Right forelimb (tissue), 1 donor: ENCODE data around the gene PBXIP1.
A peak's percentile ranks its signal among the peaks of the same experiment; 100 is the strongest.

Experiments used
- DNase-seq: peaks from one replicate; pipeline ENCODE4 v3.0.0-alpha.2; 2018

The PBXIP1 gene

DNA sequence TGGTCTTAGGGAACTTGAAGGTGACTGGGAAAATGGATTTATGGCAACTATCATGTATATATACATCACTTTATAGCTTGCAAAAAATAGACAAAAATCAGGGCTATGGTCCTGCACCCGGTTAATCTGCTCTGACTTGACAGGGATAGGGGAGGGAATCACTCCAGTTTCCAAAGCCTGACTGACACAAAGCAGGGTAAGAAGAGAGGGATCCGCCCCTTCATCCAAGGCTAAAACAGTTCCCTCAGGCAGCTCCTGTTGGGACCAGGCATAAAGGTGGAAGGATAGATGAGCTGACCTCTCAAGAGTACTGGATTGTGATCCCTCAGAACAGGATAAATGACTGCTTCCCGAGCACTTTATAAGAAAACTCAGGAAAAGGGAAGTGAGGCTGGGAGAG, 1.4 kb downstream of the PBXIP1 start:
- no peak for DNase-seq

DNA sequence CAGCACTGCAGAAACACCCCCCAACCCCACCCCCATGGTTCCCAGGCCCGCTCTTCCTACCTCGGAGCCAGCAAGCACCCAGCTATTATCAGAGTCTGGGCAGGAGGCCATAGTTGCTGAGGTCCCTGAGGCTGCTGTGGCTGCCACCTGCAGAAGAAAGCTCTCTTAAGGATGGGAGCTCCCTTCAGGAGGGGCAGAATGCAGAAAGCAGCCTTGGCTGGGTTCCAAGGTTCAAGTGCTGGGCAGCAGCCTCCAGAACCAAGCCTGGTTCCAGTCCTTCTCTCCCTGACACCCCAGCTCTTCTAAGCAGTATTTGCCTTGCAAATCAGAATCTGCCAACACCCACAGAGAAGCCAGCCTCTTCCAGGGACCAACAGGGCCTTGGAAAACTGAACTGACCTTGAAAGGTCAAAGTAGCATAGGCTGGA, 2.3 kb downstream of the PBXIP1 start:
- no peak for DNase-seq

DNA sequence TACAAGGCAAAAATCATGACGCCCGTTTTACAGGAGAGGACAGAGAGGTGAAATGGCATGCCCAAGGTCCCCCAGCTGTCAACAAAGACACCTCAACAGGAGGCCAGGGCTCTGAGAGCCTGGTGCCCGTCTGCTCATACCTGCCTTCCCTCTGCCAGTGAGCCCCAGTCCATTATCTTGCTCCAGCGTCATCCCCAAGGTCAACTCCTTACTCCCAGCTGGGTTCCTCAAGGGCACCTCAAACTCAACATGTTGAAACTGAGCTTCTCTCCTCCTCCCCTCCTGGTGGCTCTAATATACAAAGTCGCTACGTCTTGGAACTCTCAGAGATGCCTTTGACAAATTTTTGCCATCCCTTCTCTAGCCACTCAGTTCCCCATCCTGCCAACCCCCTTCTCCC, 3.2 kb downstream of the PBXIP1 start:
- no peak for DNase-seq

DNA sequence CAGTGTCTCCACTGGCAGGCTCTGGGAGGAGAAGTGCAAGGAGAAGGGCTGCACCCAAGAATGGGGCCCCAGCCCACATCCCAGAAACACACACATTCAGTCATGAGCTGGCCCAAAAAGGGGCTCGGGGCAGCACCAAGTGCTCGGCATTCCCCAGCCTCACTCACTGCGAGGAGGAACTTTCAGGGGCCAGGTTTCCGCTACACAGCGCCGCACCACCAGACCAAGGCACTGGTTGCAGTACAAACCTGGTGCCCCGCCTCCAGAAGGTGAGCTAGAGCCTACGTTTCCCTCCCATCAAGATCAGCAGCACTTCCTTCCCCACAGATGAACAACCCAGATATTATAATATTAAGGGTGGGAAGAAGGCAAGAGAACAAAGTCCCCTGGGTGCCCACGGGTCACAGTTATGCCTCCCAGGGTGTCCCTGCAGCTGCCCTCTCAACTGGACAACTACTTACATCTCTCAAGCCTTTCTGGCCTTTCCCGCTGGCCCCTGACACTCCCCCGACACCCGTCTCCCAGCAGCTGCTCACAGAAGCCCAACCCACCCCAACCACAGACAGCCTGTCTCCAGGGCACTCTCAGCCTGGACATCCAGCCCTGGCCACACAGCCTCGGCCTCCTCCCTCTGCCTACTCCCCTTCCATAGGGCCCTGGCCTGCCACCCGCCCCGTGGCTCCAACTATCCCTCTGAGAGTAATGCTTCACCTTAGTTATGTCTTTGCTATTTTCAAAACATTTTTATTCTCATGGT, 3.8 kb downstream of the PBXIP1 start:
- no peak for DNase-seq

DNA sequence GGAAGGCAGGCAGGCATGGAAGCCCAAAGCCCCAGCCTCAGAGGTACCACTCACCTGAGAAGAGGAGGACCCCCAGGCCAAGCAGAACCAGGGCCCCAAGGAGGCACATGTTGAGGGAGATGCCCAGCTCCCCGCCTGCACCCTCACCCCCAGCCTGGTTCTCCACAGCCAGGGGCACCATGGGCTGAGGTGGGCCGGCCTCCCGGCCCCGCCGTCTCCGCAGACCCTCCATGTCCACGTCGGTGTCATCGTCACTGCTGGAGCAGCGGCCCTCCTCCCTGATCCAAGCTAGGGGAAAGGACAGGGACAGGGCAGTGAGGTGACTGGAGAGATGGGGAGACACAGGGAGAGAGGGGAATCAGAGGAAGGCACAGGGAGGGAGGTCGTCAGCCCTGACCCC, 7.8 kb downstream of the PBXIP1 start:
- DNase-seq, result no peak

DNA sequence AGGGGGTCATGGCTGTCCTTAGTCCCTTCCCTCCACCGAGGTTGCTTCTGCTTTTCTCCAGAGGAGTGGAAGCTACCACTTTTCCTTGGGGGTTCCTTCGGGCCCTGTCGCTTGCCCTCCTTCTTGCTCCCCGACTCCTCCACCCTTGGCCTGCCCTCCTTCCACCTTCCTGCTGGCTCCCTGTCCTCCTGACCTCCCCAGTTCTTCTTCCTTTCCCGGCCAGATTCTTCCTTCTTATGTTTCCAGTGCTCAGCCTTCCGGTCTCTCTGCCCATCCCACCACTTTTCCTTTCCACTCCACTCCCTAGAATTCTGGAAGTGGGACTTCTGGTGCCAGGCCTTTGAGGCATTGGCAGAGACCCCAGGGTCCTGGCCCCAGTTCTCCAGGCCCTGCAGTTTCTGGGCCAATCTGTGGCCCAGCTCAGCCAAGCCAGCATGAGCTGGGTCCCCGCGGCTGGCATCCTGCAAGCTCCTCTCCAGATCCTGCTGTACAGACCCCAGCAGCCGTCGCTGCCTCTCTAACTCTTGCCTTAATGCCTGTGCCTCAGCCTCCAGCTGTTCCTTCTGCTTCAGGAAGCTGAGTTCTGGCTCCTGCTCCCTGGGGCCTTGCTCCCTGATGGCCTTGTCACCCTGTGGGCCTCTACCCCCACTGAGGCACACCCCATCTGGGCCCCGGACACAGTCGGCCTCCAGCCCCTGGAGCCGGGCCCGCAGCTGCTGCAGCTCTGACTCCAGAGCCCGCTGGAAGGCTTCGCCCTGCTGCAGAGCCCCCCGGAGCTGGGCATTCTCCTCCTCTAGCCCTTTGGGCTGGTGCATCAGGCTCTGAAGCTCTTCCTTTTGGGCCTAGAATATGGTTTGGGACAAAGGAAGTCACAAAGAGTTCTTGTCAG, 9.7 kb downstream of the PBXIP1 start:
- no peak for DNase-seq

DNA sequence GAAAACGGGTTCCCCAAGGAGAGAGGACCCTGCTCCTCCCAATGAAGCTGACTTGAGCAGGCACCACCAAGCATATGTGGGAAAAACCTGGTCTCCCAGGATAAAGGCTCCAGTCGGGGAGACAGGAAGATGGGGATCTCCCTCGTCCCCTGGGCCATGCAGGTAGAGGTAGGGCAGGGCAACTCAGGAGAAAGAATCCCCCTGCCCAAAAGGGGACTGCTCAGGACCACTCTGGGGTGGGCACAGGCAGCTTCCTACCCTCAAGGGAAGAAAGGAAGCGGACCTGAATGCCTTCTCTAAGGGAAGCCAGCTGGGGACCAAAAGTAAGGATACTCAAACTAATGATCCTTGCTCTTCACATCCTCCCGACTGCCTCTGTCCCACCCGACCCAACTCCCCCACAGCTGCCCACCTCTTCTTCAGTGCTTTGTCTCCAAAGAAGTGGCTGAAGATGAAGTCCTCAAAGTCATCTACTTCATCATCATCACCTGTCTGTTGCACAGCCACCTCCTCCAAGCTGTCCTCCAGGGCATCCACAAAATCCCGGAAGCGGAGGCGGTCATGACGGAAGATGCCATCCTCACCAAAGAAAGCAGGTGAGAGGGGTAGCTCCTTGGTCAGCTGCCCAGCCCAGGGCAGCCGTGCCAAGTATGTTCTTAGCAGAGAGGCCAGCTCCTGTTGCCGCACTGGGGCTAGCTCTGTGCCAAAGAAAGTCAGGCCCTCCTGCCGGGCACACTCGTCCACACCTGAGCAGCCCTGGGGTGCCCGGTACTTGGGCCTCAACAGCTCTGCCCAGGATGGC, 10.5 kb downstream of the PBXIP1 start:
- no peak for DNase-seq

DNA sequence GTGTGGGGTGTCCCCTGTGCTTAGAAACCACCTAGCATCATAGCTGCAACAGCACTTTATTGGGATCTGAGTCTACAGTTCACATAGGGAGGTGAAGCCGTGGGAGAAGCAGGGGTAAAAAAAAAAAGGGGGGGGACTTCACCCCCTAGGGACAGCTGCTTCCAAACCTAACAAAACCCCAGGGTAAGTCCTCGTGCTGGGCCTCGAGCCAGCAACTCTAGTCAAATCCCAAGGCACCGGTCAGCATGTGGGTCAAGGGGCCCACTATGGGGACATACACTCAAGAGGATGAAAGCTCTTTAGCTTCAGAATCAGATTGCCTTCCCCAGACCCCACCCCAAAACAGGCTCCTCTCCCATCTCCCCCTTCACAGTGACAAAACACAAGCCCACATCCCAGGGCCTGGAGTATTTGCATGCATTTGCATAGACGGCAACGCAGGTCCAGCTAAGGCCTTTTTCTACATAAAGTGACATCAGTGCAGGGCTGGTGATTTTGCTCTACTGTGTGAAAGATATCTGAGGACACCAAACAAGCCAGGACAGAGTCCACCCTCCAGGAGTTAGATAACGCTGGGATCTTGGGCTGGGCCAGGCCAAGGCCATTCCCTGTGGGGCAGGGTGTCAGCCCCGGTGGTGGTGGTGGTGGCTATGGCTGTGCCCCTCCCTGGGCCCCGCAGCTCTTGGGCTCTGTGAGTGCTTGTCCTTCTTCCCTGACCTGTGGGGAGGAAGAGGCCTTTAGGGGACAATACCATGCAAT, 11.3 kb downstream of the PBXIP1 start:
- DNase-seq, result no peak

DNA sequence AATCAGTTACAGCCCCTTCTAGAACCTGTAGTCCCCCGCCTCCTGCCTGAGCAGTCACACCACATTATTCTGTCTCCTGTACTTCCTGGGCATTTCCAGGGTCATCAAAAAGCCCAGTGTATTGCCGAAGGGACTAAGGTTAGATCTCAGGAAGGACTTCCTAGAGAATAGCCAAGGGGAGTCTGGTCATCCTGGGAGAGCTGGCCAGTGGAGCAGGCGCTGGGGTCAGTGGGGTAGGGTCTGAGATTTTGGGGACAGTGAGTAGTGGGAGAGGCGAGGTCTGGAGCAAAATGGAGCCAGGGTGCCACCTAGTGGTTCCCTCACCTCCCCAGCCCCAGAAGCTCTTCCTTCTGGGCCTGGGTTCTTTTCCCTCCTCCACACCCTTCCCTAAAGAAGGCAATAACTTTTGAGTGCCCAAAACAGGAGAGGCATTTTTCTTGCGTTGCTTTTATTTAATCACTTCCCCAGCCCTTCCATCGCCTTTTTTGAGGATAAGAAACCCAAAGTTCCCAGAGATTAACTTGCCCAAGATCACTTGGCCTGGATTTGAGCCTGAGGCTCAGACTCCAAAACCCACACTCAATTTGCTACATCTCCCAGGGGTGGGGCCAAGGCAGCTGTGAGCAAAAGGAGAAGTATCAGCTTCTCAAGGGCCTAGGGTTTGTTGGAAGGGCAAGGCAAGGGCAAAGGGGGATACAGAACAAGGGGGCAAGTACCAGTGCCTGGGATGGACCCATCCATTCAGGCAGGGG, 12.1 kb downstream of the PBXIP1 start:
- DNase-seq, result no peak

DNA sequence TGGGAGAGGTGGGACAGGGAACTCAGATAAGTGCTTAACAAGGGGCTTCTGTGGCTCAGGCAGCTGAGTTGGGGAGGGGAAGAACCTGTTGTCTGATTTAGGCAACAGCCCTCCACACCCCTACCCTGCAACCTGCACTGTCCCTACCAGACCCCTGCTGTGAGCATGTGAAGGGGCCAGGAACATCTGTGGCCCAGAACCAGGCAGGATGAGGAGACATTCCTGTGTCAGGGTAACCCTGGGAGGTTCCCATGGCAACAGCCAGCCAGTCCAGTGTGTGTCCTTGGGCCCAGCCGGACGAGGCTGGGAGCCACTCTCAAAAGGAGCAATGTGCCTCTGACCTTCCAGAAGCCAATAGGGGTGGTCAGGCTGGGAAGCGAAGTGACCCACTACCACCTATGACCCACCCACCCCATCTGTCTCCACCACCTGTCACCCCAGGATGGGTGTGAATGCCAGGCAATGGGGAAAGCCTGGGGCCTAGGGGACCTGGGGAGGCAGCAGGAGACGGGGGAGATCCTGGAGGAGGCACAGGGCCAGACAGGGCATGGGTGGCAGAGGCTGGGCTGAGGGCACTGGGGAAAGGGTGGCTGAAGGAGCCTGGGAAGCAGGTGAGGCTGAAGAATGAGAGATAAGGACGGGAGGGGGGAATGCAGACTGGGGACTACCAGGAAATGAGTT, 14.4 kb downstream of the PBXIP1 start:
- DNase-seq, result no peak

DNA sequence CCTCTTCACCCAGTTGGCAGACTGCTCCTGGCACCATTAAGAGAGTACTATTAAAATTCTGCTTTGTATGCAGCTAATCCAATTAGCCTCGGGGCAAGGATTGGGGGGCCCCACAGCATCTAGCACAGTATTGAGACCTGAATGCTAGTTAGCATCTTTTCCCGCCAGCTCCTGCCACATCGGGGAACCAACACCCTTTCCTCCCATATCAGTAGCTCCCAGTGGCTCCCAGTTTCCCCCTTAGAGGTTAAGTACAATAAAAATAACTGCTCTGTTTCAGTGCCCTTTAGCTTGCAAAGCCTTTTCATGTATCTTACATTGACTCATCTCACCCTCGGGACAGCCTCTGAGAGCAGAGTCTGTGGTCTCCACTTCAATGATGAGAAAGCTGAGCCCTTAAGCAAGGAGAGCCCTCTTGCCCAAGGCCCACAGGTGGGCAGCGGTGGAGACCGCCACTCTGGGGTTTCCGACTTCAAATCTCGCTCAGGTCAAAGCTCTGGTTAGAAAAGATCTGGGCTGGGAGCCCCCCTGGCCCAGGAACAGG, 15.2 kb downstream of the PBXIP1 start:
- no peak for DNase-seq

DNA sequence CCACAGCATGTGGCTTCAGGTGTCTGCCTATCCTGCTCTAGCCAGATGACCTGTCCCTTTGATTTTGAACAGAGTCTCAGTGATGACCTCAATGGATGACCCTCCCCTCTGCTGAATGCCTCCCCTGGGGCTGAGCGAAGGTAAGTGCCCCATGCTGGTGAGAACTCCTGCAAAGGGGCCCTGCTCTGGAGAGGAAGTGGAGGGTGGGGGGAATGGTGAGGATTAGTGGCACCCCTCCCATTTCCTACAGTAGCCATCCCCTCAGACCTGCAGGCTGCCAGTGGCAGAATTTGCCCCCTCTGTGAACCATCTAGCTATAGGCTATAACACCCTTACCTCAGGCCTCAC, 15.7 kb downstream of the PBXIP1 start:
- no peak for DNase-seq

DNA sequence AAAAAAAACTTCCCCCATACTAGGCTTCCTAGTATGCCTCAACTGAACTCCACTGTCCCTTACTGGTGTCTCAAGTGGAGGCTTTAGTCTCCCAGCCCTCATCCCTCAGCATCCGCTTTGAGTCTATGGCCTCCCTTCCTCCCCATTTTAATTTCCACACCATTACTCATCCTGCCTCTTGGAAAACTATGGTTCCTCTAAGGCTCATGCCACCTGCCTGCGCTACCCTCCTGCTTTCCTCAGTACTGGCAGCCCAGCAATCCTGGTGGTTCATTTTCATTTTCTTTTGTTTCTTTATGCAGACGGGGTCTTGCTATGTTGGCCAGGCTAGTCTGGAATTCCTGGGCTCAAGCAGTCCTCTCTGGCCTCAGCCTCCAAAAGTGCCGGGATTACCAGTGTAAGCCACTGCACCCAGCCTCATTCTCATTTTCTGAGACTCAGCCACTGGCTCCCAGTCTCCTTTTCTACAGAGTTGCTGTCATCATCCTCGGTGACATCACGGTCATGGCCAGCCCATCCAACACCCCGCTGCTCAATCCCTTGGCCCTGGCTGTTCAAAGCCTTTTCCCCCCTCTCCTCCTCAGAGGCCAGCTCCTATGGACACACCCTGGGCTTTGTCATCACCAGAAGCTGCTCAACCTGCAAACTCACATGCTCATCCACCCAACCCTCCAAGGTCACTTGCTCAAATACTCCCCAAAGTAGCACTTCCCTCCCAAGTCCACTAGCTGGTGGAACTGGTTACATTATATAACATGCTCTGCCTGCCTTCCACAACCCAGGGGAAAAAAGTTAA, 17.1 kb downstream of the PBXIP1 start:
- DNase-seq, result peak; percentile 15

DNA sequence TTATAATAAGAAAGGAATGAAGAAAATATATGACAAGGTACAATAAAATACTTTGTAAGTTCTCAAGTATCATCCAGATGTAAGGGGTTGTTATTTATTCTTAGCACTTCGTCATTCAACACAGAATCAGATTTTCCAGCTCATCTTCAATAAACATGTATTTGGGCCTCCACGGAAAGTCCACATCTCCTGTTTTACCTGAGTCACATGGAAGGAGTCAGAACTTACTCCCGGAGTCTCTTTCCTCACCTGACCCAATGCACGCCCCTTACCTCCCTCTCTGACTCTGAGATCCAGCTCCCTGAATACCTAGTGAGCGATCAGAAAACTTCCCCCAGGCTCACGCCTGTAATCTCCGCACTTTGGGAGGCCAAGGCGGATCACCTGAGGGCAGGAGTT, 17.9 kb downstream of the PBXIP1 start:
- peak; percentile 15 for DNase-seq

DNA sequence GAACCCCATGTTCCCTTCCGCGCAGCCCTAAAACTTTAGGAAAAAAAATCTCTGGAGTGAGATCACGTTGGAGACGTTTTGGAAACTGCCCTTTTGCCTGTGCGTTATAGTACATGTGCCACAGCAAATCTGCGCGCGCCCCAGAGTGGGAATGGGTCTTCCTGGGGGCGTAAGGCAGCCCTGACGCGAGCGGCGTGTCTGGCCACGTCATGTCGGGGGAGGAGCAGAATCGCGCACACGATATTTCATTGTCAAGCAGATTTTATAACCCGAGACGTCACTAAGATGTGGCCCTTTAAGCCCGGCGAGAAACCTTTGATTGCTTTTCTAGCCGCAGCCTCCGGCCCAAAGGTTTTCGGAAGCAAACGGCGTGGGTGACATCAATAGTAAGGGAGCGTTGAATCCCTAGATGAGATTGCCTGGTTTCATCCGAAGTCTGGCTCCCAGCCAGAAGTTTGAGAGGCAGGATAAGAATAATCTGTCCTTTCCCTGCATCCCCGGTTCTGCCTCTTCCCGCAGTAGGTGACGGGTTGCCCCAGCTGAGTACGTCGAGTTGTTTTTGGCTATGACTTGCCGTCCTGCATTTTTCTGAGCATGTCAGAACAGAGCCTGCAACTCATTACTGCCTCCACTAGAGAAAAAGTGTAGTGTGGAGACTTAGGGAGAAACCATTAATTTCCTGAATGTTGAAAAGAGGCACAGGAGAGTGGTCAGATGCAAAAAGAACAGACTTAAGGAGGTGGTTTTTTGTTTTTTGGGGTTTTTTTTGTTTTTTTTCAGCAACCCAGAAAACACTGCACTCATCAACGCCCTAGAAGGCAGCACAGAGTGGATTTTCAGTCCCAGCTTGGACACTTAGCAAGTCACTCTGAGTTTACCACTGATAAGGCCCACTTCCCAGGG, 18.6 kb downstream of the PBXIP1 start:
- DNase-seq, result peak; percentile 96

DNA sequence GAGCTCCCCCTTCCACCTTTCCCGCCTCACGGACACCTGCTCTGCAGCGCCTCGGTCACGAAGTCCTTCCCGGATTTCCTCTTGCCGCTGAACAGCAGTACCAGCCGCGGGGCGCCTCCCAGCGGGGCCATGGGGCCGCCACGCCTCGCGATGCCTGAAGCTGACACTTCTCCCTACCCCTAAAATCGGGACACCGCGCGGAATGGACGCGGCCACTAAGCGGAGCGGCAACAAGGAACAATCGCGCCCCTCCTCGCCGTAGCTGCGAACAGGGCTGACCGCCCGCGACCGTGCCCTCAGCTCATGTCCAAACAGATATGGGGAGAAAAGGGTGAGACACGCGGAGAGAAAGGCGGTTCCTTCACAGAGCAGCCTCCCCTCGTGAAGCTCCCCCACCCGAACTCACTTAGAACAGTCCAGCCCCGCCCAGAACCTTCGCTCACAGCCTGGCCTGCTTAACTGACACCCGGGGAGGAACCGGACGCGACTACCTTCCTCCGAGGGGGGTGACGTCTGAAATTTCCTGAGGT, 19.3 kb downstream of the PBXIP1 start, which contains the start of gene PMVK:
TSS of gene PMVK (minus strand) at position 165 of the 530 bp plus-strand sequence. CDS start at position 131, 34 bp downstream.
- DNase-seq, result peak; percentile 96

DNA sequence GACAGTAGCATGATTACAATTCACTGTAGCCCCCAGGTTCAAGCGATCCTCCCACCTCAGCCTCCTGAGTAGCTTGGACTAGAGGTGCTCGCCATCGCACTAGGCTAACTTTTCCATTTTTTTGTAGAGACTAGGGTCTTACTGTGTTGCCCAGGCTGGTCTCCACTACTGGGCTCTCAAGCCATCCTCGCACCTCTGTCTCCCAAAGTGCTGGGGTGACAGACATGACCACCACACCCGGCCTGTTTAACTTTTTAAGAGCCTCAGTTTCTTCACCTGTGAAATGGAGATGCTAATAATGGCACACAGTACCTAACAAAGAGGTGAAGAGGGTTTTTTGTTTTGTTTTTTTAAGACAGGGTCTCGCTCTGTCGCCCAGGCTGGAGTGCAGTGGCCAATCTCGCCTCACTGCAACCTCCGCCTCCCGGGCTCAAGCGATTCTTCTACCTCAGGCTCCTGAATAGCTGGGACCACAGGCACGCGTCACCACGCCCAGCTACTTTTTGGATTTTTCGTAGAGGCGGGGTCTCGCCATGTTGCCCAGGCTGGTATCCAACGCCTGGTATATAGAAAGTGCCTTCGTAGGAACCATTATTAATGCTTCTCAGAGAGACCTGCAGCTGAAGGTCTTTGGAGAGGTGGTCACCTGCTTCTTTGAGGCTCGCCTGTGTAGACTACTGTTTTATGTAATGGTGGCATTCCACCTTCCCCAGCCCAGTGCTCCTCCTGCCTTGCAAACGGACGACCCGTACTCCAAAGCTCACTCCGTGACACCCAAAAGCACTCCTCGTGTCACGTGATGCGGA, 19.9 kb downstream of the PBXIP1 start:
- no peak for DNase-seq
